ENCODE data around the gene LRMDA.

DNA sequence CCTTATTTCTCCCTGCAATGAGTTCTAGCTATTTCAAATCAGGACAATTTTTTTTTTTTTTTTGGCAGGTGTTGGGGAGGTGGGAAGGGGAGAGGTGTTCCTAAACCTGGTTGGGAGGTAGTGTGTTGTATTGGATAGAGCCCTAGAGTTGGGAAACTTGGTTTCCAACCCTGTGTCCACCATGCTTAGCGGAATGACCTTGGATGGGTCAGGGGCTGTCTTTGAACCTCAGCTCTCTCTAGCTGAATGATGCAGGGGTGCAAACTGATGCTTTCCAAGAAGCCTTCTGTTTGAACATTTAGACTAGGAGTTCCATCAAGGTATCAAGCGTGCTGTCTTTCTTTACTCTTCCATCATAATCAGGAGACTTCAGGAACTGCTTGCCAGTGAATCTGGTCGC is 332.2 kb downstream of the LRMDA start:
- no peak for TF ChIP-seq POLR2A (IDR thresholded peaks at IDR 0.05; ENCODE audit: low read depth, low read length)
- TF ChIP-seq, protein P1, sequence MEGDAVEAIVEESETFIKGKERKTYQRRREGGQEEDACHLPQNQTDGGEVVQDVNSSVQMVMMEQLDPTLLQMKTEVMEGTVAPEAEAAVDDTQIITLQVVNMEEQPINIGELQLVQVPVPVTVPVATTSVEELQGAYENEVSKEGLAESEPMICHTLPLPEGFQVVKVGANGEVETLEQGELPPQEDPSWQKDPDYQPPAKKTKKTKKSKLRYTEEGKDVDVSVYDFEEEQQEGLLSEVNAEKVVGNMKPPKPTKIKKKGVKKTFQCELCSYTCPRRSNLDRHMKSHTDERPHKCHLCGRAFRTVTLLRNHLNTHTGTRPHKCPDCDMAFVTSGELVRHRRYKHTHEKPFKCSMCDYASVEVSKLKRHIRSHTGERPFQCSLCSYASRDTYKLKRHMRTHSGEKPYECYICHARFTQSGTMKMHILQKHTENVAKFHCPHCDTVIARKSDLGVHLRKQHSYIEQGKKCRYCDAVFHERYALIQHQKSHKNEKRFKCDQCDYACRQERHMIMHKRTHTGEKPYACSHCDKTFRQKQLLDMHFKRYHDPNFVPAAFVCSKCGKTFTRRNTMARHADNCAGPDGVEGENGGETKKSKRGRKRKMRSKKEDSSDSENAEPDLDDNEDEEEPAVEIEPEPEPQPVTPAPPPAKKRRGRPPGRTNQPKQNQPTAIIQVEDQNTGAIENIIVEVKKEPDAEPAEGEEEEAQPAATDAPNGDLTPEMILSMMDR (conservative IDR thresholded peaks at IDR 0.05; ENCODE audit: low read depth, low read length): no peak
- no peak for TF ChIP-seq CEBPB (IDR thresholded peaks at IDR 0.05; ENCODE audit: low read depth, low read length)
- no peak for TF ChIP-seq RAD21 (IDR thresholded peaks at IDR 0.05; ENCODE audit: low read length)
- TF ChIP-seq, protein P2, sequence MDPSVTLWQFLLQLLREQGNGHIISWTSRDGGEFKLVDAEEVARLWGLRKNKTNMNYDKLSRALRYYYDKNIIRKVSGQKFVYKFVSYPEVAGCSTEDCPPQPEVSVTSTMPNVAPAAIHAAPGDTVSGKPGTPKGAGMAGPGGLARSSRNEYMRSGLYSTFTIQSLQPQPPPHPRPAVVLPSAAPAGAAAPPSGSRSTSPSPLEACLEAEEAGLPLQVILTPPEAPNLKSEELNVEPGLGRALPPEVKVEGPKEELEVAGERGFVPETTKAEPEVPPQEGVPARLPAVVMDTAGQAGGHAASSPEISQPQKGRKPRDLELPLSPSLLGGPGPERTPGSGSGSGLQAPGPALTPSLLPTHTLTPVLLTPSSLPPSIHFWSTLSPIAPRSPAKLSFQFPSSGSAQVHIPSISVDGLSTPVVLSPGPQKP (IDR thresholded peaks at IDR 0.05; ENCODE audit: borderline replicate concordance, low read depth, low read length): no peak
- TF ChIP-seq MXI1 (IDR thresholded peaks at IDR 0.05; ENCODE audit: borderline replicate concordance, low read depth, low read length): no peak
- TF ChIP-seq RFX5 (IDR thresholded peaks at IDR 0.05; ENCODE audit: low read depth, low read length): no peak
- TF ChIP-seq, protein P3, sequence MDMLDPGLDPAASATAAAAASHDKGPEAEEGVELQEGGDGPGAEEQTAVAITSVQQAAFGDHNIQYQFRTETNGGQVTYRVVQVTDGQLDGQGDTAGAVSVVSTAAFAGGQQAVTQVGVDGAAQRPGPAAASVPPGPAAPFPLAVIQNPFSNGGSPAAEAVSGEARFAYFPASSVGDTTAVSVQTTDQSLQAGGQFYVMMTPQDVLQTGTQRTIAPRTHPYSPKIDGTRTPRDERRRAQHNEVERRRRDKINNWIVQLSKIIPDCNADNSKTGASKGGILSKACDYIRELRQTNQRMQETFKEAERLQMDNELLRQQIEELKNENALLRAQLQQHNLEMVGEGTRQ (IDR thresholded peaks at IDR 0.05; ENCODE audit: low read depth, low read length): no peak
- TF ChIP-seq MAZ (IDR thresholded peaks at IDR 0.05; ENCODE audit: borderline replicate concordance, low read depth, low read length): no peak
- no peak for TF ChIP-seq SMC3 (IDR thresholded peaks at IDR 0.05; ENCODE audit: low read depth, low read length)
- TF ChIP-seq FOS (IDR thresholded peaks at IDR 0.05; ENCODE audit: low read depth, low read length): no peak
- TF ChIP-seq CHD1 (IDR thresholded peaks at IDR 0.05; ENCODE audit: low read depth, low read length): no peak
- no peak for TF ChIP-seq RCOR1 (IDR thresholded peaks at IDR 0.05; ENCODE audit: insufficient replicate concordance, low read length)
- TF ChIP-seq BHLHE40 (IDR thresholded peaks at IDR 0.05; ENCODE audit: low read depth, low read length): no peak

All from IMR-90 (cell line).